WI38 (cell line): ENCODE measurements around the gene EEF1AKMT2.

ENCODE experiments used
- H3K4me3 ChIP-seq: 2 replicates; pipeline ENCODE4 v1.5.1; 2011; ENCODE audit warnings: low read depth, mild to moderate bottlenecking, control low read depth, low read length
- TF ChIP-seq, protein P1 (sequence below): IDR thresholded peaks from 2 replicates; pipeline ENCODE4 v1.5.1; 2012; ENCODE audit warnings: low read depth, mild to moderate bottlenecking, control low read depth, low read length

The EEF1AKMT2 gene

DNA sequence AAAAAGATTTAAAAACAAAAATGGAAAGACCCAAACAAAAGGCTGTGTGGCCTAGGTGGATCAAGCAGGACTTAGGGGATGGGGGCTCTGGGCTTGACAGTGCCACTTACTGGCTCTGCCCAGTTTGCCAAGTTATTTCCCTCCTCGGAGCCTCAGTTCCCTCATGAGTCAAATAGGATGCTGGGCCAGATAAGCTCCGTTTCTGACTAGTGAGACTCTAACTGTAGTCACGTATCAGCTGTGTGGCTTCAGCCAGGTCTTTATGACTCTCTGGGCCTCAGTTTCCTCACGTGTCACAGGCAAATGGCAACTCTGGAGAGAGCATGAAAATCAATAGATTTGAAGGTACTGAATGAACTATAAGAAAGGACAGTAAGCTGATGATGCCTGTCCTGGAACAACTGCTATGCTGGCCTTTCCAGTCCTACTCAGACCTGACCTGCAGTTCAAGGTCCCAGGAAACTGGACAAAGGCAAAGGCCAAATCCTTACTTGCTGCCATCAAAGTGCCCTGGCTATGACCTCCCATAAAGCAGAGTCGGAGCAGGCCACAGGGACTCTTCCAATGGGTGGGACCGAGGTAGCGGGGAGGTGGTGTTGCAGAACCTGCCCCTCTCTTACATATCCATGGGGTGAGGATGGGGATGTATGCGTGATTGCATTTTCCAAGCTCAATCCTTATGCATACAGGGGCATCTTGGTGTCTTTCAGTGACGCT is 74.5 kb downstream of the EEF1AKMT2 start:
- H3K4me3 ChIP-seq: no peak overlapping the region
- TF ChIP-seq, protein P1, sequence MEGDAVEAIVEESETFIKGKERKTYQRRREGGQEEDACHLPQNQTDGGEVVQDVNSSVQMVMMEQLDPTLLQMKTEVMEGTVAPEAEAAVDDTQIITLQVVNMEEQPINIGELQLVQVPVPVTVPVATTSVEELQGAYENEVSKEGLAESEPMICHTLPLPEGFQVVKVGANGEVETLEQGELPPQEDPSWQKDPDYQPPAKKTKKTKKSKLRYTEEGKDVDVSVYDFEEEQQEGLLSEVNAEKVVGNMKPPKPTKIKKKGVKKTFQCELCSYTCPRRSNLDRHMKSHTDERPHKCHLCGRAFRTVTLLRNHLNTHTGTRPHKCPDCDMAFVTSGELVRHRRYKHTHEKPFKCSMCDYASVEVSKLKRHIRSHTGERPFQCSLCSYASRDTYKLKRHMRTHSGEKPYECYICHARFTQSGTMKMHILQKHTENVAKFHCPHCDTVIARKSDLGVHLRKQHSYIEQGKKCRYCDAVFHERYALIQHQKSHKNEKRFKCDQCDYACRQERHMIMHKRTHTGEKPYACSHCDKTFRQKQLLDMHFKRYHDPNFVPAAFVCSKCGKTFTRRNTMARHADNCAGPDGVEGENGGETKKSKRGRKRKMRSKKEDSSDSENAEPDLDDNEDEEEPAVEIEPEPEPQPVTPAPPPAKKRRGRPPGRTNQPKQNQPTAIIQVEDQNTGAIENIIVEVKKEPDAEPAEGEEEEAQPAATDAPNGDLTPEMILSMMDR: no peak

GRCh38 chr10:124716369-124716768 is 75.3 kb downstream of the EEF1AKMT2 start:
- H3K4me3 ChIP-seq: no peak overlapping the region
- TF ChIP-seq, protein P1: no peak

DNA sequence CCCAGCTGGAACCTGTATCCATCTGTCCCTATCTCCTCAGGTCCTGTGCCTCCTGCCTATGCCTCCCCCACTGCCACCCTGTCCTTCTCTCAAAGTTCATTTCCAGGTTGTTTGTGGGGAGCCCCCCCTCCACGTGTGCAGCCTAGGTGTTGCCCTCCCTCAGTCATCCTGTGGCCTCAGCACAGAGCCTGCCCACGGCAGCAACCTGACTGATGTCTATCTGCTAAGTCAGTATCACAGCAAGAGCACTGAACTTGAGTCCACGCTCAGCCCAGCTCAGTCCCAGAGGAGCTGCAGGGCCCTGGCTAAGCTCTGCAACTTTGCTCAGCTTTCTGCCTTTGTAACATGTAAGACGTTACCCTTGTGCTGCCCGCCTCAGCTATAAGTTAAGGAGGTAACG is 76.2 kb downstream of the EEF1AKMT2 start:
- no peak overlapping the region for H3K4me3 ChIP-seq
- TF ChIP-seq, protein P1: no peak

- H3K4me3 ChIP-seq: no peak overlapping the region
- TF ChIP-seq, protein P1: no peak
Measured at GRCh38 chr10:124713679-124714255, 77.9 kb downstream of the EEF1AKMT2 start.

- TF ChIP-seq, protein P1: no peak
- no peak overlapping the region for H3K4me3 ChIP-seq
Measured at GRCh38 chr10:124712704-124713407, 78.8 kb downstream of the EEF1AKMT2 start.

GRCh38 chr10:124711145-124711544 is 80.5 kb downstream of the EEF1AKMT2 start:
- no peak overlapping the region for H3K4me3 ChIP-seq
- TF ChIP-seq, protein P1: no peak
